ENCODE results near the gene PLAAT3. TPM values are rescaled to one million over a fixed set of nuclear protein-coding genes. Genes with fewer than 3 reads are reported as not detected.
"Not testable (repeated sequence)": the region's sequence is repeated elsewhere in the genome, so short reads cannot be mapped to it uniquely, and the experiment has no call there.

Gene PLAAT3
- total RNA-seq, 1 donor from 2014 or later, result 70.3 TPM

GRCh38 chr11:63553759-63554158 is 60.5 kb downstream of the PLAAT3 start:
- Histone ChIP-seq H3K27ac (peak overlapping the region; percentile 47), H3K9me3 (no peaks in the 10 kb centered on the region), H3K4me1 (peaks cover 6% of the 10 kb centered on the region), H3K36me3 (no peaks in the 10 kb centered on the region), H3K4me3 (no peak overlapping the region), H3K27me3 (no peaks in the 10 kb centered on the region)
- intact Hi-C loops (cut with DNase I), result no loop called here
- no peak for TF ChIP-seq CTCF (IDR thresholded peaks at IDR 0.05)
- ATAC-seq, result peak; percentile 69
- DNase-seq, result no peak

GRCh38 chr11:63552921-63553320 is 61.3 kb downstream of the PLAAT3 start:
- Histone ChIP-seq H3K27ac (no peak overlapping the region), H3K27me3 (no peaks in the 10 kb centered on the region), H3K9me3 (no peaks in the 10 kb centered on the region), H3K4me1 (peaks cover 6% of the 10 kb centered on the region), H3K36me3 (no peaks in the 10 kb centered on the region), H3K4me3 (no peak overlapping the region)
- no peak for TF ChIP-seq CTCF (IDR thresholded peaks at IDR 0.05)
- intact Hi-C loops (cut with DNase I), result no loop called here
- DNase-seq, result no peak
- no peak for ATAC-seq

DNA sequence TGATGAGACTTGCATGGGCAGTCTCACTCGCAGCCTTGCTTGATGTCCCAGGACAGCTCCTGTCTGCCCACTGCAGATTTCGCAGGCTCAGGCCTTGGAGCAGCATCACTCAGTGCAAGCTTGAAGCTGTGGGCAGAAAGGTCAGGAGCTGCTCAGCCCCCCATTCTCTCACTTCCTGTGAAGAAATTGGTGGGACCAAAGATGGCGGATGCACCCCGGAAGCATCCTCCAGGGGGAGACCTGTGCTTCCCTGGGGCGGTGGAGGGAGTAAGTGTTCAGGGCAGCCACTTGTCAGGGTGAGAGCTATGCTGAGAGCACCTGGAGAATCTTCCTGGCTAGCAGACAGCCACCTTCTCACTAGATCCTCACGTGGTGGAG is 62.4 kb downstream of the PLAAT3 start:
- no peak for TF ChIP-seq CTCF (IDR thresholded peaks at IDR 0.05)
- ATAC-seq, result no peak
- Histone ChIP-seq H3K9me3 (no peaks in the 10 kb centered on the region), H3K27me3 (no peaks in the 10 kb centered on the region), H3K36me3 (peaks cover under 1% of the 10 kb centered on the region), H3K4me3 (no peak overlapping the region), H3K4me1 (peaks cover 6% of the 10 kb centered on the region), H3K27ac (no peak overlapping the region)
- DNase-seq, result no peak
- intact Hi-C loops (cut with DNase I), result no loop called here

DNA sequence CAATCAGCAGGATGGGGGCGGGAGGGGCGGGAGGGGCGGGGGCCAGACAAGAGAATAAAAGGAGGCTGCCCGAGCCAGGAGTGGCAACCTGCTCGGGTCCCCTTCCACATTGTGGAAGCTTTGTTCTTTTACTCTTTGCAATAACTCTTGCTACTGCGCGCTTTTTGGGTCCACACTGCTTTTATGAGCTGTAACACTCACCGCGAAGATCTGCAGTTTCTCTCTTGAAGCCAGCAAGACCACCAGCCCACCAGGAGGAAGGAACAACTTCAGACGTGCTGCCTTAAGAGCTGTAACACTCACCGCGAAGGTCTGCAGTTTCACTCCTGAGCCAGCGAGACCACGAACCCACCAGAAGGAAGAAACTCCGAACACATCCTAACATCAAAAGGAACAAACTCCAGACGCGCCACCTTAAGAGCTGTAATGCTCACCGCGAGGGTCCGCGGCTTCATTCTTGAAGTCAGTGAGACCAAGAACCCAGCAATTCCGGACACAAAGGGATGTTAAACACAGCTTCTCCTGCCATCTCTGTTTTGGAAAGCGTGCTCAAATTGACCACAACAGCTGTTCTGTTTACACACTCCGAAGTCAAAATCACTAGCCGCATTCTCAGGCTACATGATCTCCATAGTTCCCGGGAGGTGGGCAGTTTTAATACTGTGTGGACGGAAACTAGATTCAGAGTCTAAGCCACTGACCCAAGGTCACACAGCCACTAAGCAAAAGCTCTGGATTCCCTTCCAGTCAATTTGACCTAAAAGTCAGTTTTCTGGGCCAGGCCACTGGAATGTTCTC is 62.9 kb downstream of the PLAAT3 start:
- Histone ChIP-seq H3K4me3 (no peak overlapping the region), H3K27me3 (no peaks in the 10 kb centered on the region), H3K4me1 (peaks cover 6% of the 10 kb centered on the region), H3K27ac (no peak overlapping the region), H3K9me3 (no peaks in the 10 kb centered on the region), H3K36me3 (peaks cover 7% of the 10 kb centered on the region)
- DNase-seq, result no peak
- intact Hi-C loops (cut with DNase I), result no loop called here
- no peak for ATAC-seq
- TF ChIP-seq CTCF (IDR thresholded peaks at IDR 0.05), result no peak

GRCh38 chr11:63550156-63550700 is 64.0 kb downstream of the PLAAT3 start:
- H3K27me3 ChIP-seq; H3K27ac ChIP-seq; H3K4me1 ChIP-seq; DNase-seq; H3K4me3 ChIP-seq; intact Hi-C loops (cut with DNase I); H3K9me3 ChIP-seq; ATAC-seq: not testable (repeated sequence)
- H3K36me3 ChIP-seq, result peaks cover 14% of the 10 kb centered on the region

DNA sequence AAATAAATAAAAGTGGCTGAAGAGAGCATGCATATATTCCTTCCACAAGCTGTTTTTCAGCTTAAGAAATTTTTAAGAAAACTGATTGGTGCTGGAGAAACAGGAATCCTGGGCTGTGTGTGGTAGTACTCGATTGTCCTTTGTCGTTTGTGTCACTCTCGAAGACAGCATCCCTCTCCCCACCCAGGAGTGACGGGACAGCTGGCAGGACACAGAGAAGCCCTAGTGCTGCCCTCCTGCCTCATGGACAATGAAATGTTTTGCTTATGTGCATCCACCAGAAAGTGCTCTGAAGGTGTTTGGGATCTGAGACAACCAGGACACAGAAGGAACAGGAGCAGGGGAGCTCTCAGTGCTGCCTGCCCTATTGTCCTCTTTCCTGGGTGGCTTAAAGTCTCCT is 64.8 kb downstream of the PLAAT3 start:
- Histone ChIP-seq H3K27ac (no peak overlapping the region), H3K36me3 (peaks cover 23% of the 10 kb centered on the region), H3K9me3 (no peaks in the 10 kb centered on the region), H3K4me3 (no peak overlapping the region), H3K4me1 (peaks cover 6% of the 10 kb centered on the region), H3K27me3 (no peaks in the 10 kb centered on the region)
- no peak for ATAC-seq
- no peak for DNase-seq
- intact Hi-C loops (cut with DNase I), result no loop called here
- no peak for TF ChIP-seq CTCF (IDR thresholded peaks at IDR 0.05)

All from upper lobe of right lung (tissue), 1 donor.